ENCODE measurements around the gene C5.

The C5 gene

DNA sequence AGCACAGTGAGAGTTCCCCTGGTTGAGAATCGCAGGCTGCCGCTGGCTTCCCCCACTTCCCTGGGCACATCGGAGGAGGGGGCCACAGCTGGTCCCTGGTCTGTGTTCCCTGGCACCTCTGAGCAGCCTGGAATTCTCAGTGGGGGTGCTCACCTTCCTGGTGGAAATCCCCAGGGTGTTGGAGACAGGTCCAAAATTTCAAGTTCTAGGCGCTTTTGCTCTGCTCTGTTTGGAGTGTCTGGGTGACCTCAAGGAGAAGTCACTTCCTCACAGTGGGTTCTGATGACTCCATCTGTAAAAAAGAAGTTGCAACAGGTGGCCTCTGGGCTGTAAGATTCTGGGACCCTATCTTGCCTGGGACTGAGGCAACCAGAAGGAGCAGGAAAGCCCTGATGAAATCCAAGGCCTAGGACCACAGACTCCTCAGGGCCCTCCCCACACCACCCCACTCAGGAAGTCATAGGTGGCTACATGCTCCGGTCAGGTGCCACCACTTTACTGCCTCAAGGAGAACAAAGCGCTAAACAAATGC, 123.6 kb downstream of the C5 start, which contains the start of gene TRAF1:
Gene TRAF1 (minus strand): TSS at position 400 of the 532 bp plus-strand sequence. CDS start 721 bp downstream, outside the sequence.
- peak within 1 kb of the TSS; percentile 86 for H3K27ac ChIP-seq
- peak within 1 kb of the TSS; percentile 25 to 28 for H3K4me3 ChIP-seq (ENCODE audit: low read depth in 1 of 2, low read length in 1 of 2)
- TF ChIP-seq, protein P1, sequence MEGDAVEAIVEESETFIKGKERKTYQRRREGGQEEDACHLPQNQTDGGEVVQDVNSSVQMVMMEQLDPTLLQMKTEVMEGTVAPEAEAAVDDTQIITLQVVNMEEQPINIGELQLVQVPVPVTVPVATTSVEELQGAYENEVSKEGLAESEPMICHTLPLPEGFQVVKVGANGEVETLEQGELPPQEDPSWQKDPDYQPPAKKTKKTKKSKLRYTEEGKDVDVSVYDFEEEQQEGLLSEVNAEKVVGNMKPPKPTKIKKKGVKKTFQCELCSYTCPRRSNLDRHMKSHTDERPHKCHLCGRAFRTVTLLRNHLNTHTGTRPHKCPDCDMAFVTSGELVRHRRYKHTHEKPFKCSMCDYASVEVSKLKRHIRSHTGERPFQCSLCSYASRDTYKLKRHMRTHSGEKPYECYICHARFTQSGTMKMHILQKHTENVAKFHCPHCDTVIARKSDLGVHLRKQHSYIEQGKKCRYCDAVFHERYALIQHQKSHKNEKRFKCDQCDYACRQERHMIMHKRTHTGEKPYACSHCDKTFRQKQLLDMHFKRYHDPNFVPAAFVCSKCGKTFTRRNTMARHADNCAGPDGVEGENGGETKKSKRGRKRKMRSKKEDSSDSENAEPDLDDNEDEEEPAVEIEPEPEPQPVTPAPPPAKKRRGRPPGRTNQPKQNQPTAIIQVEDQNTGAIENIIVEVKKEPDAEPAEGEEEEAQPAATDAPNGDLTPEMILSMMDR (IDR thresholded peaks at IDR 0.05), result no peak
- H3K4me1 ChIP-seq (ENCODE audit: control insufficient read depth in 1 of 2, insufficient read depth in 1 of 2, low read depth in 1 of 2, low read length in 1 of 2), result peaks cover 49 to 50% of the 10 kb centered on the region in 2 experiments
- H3K36me3 ChIP-seq, result peaks cover 25% of the 10 kb centered on the region
- H3K9me3 ChIP-seq, result no peaks in the 10 kb centered on the region
- H3K27me3 ChIP-seq, result no peaks in the 10 kb centered on the region

DNA sequence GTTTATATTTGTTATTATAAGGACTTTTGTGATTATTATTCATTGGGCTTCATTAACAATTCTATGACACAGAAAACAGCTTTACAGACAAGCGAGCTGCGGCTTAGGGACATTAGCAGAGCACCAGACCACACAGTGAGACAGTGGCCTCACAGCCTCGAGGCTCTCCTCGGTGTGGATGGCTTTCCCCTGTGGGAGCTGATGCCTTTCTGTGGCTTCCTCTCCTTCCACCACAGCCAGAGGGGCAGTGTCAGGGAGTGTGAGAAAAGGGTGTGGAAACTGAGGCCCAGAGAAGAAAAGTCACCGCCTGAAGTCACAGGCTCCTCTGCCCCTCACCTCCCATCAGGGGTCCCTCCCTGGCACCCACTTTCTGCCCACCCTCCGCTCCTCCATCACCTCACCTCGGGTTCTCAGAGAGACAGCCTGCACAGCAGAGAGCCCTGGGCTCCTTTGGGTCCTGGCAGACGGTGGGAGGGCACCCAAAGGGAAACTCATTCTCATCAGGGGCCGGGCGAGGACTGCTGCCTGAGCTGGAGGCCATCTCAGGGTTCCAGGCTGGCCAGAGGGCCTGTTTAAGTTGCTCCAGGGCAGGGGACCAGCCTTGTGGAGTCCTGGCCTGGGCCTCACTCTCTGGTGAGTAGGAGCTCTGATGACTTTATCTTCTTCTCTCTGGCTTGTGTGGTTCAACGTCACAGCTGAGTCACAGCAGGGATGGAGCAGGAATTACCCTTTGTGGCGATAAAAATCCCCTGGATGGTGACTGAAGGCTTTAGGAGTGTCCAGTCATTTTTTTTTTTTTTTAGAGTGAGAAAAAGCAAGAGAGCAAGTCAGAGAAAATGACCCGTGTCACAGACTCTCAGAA, 124.3 kb downstream of the C5 start:
- no peaks in the 10 kb centered on the region for H3K9me3 ChIP-seq
- peak overlapping the region; percentile 86 for H3K27ac ChIP-seq
- H3K36me3 ChIP-seq, result peaks cover 30% of the 10 kb centered on the region
- H3K4me3 ChIP-seq (ENCODE audit: low read depth in 1 of 2, low read length in 1 of 2), result peak overlapping the region; percentile 25 to 28
- H3K27me3 ChIP-seq, result no peaks in the 10 kb centered on the region
- peaks cover 44 to 45% of the 10 kb centered on the region in 2 experiments for H3K4me1 ChIP-seq (ENCODE audit: control insufficient read depth in 1 of 2, insufficient read depth in 1 of 2, low read depth in 1 of 2, low read length in 1 of 2)
- TF ChIP-seq, protein P1 (IDR thresholded peaks at IDR 0.05), result no peak

DNA sequence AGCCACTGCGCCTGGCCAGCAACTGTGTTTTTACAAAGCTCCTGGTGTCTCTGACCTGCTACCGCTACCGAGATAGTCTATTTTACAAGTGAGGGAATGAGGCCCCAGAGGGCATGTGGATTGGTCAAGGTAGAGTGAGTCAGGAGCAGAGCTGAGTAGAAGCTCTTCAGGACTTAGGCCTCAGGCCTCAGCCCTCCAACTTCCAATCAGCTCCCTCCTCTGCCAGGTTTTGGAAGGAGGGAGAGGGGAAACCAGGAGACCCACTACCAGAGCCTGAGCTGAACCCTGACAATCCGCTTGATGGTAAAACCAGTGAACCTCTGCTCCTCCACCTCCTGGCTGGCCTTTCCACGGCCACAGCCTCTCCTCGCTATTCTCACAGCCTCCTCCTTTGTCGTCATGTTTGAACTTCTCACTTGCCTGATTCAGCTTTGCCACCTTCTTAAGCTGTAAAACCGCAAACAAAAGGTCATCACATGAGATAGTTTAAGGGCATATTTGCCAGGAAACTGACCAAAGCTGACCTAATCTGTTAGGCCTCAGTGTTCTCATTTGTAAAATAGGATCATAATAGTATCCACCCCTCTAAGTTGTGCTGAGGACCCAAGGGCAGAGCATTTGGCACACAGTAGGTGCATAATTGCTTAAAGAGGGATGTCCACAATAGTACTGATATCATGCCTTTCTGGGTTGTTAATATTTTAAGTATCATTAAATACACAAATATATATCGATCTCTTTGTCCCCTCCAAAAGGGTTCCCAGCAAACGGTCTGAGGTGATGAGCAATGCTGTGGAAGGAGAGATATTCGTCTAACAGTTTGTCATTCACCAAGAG, 125.2 kb downstream of the C5 start:
- no peaks in the 10 kb centered on the region for H3K27me3 ChIP-seq
- H3K36me3 ChIP-seq, result peaks cover 38% of the 10 kb centered on the region
- peak overlapping the region; percentile 86 for H3K27ac ChIP-seq
- peaks cover 44 to 45% of the 10 kb centered on the region in 2 experiments for H3K4me1 ChIP-seq (ENCODE audit: control insufficient read depth in 1 of 2, insufficient read depth in 1 of 2, low read depth in 1 of 2, low read length in 1 of 2)
- TF ChIP-seq, protein P1 (IDR thresholded peaks at IDR 0.05), result no peak
- no peaks in the 10 kb centered on the region for H3K9me3 ChIP-seq
- H3K4me3 ChIP-seq (ENCODE audit: low read depth in 1 of 2, low read length in 1 of 2), result no peak overlapping the region

DNA sequence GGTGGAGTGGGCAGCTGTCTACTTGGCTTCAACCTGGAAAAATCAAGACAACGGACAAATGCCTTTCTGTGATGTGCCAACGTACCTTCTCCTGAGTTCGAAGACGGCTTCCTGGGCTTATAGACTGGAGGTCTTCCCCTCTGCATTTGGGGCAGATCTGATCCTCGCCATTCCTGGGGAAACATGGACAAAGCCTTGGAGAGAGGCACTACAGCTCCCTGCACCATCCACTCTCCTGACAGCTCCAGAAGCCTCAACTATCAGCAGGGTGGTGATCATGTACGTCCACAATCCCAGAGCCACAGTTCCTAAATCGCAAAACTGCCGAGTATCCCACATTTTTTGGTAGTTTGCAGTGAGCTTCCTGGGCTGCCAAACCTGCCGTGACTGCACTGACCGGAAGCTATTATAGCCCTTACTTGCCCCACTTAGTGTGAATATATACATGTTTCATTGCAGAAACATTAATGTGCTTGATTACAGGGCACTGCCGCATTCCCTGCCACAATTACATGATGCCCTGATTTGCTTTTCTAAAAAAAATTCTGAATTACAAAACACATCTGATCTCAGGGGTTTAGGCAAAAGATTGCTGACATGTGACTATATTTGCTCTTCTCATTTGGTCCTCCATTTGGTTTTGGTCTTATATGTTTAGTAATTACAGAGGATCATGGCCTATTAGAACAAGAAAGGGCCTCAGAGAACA, 126.3 kb downstream of the C5 start:
- Histone ChIP-seq H3K4me3 (ENCODE audit: low read depth in 1 of 2, low read length in 1 of 2) (no peak overlapping the region), H3K4me1 (ENCODE audit: control insufficient read depth in 1 of 2, insufficient read depth in 1 of 2, low read depth in 1 of 2, low read length in 1 of 2) (peaks cover 38% of the 10 kb centered on the region in 2 experiments), H3K27ac (no peak overlapping the region), H3K9me3 (no peaks in the 10 kb centered on the region), H3K36me3 (peaks cover 50% of the 10 kb centered on the region), H3K27me3 (no peaks in the 10 kb centered on the region)
- TF ChIP-seq, protein P1 (IDR thresholded peaks at IDR 0.05), result no peak

Data from neutrophil (primary cell).